Glutamatergic neuron (in vitro differentiated cells): ENCODE data around the gene PPP1R1B. TPM values are rescaled to one million over a fixed set of nuclear protein-coding genes. Genes with fewer than 3 reads are reported as not detected.
A peak's percentile ranks its signal among the peaks of the same experiment; 100 is the strongest.

Experiments
- DNase-seq: peaks from one replicate; pipeline ENCODE4 v3.0.0; 2022
- H3K27ac Mint-ChIP-seq: one replicate; pipeline ENCODE4 v1.8.0; 2020; ENCODE audit warnings: mild to moderate bottlenecking, mixed read lengths, inconsistent platforms; ENCODE audit not compliant: unreplicated experiment
- H3K27me3 Mint-ChIP-seq: one replicate; pipeline ENCODE4 v1.8.0; 2020; ENCODE audit warnings: mild to moderate bottlenecking, moderate library complexity, mixed read lengths, inconsistent platforms; ENCODE audit not compliant: unreplicated experiment
- H3K36me3 Mint-ChIP-seq: one replicate; pipeline ENCODE4 v1.8.0; 2020; ENCODE audit warnings: mild to moderate bottlenecking, mixed read lengths, inconsistent platforms; ENCODE audit not compliant: unreplicated experiment
- H3K4me1 Mint-ChIP-seq: one replicate; pipeline ENCODE4 v1.8.0; 2020; ENCODE audit warnings: mild to moderate bottlenecking, low read depth, mixed read lengths, inconsistent platforms; ENCODE audit not compliant: unreplicated experiment
- H3K4me3 Mint-ChIP-seq: one replicate; pipeline ENCODE4 v1.8.0; 2020; ENCODE audit warnings: mild to moderate bottlenecking, mixed read lengths, inconsistent platforms; ENCODE audit not compliant: unreplicated experiment
- H3K9me3 Mint-ChIP-seq: one replicate; pipeline ENCODE4 v1.8.0; 2020; ENCODE audit warnings: mild to moderate bottlenecking, moderate library complexity, mixed read lengths, inconsistent platforms; ENCODE audit not compliant: unreplicated experiment
- total RNA-seq: library from RNA; stranded (reverse); fragmentation: NEBNext Ultra II Directional; extraction: Animal tissue kit (Norgen Biotek cat#: 25700); gene quantifications from one replicate; pipeline ENCODE4 v1.2.1, GENCODE V29; 2021; ENCODE audit not compliant: unreplicated experiment
- TF ChIP-seq, protein P1 (sequence below): fragments of 200-600 bp; sonication (generic); IDR thresholded peaks from one replicate; pipeline ENCODE4 v1.5.0; 2021; ENCODE audit not compliant: partially characterized antibody, unreplicated experiment

PPP1R1B gene
- total RNA-seq, 1 donor from 2014 or later = not detected

DNA sequence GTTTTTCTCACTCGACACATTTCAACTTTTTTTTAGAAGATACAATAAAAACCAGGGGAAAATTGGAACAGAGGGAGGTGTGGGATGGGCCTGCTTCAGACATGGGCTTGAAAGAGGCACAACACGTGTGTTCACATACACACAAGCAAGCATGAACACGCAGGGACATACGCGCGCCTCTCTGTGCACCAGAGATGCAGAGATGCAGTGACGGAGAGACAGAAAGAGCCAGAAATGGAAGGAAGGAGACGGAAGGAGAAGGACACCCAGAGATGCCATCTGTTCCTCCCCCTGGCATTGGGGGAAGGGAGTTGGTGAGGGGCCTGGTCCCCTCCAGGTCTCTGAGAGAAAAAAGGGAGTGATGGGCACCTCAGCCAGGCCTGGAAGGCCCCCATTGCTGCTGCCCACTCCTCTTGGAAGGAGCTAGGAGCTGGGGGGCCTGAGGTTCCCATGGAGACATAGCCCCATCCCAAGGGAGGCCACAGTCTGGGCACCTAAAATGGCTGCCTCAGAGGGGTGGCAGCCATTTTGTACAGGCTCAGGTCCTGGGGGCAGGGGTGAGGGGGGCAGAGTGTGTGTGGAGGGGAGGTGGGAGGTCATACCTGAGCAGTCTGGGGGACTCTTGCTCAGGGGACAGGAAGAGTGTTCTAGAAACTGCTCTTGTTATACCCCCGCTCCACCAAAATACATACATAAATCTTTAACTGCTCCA, 15.2 kb upstream of the PPP1R1B start:
- H3K36me3 Mint-ChIP-seq = peaks cover 5% of the 10 kb centered on the region
- H3K9me3 Mint-ChIP-seq = peaks cover 2% of the 10 kb centered on the region
- no peak overlapping the region for H3K27ac Mint-ChIP-seq
- H3K4me1 Mint-ChIP-seq = peaks cover 15% of the 10 kb centered on the region
- H3K4me3 Mint-ChIP-seq = no peak overlapping the region
- no peak for DNase-seq
- TF ChIP-seq, protein P1, sequence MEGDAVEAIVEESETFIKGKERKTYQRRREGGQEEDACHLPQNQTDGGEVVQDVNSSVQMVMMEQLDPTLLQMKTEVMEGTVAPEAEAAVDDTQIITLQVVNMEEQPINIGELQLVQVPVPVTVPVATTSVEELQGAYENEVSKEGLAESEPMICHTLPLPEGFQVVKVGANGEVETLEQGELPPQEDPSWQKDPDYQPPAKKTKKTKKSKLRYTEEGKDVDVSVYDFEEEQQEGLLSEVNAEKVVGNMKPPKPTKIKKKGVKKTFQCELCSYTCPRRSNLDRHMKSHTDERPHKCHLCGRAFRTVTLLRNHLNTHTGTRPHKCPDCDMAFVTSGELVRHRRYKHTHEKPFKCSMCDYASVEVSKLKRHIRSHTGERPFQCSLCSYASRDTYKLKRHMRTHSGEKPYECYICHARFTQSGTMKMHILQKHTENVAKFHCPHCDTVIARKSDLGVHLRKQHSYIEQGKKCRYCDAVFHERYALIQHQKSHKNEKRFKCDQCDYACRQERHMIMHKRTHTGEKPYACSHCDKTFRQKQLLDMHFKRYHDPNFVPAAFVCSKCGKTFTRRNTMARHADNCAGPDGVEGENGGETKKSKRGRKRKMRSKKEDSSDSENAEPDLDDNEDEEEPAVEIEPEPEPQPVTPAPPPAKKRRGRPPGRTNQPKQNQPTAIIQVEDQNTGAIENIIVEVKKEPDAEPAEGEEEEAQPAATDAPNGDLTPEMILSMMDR = no peak
- H3K27me3 Mint-ChIP-seq = peaks cover 5% of the 10 kb centered on the region

DNA sequence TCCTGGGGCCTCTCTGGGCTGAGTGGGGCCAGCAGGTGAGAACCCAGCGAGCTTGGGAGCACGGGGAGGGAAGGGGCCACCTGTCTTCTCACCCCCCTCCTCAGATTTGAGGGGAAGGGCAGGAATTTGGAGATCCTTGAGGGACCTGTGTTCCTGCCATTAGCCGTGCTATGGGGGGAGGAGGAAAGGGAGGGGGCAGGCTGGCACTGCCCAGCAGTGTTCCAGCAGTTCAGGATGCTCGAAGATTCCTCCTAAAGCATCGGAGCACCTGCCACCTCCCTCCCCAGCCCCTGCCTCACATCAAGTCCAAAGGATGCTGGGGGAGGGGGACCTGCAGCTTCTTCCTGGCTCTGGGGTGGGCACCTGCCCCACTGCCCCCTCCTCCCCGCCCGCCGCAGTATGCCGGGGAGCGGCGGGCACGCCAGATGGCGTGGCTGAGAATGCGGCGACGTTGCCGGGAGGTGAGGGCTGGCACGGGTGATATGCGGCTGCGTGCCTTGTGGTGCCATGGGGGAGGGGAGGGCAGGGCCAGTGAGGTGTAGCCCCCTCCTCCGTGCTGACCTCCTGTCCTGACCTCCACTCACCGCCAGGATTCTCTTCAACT, 14.4 kb upstream of the PPP1R1B start:
- Mint-ChIP-seq H3K27me3 (peaks cover 5% of the 10 kb centered on the region), H3K4me3 (no peak overlapping the region), H3K27ac (no peak overlapping the region), H3K36me3 (peaks cover 5% of the 10 kb centered on the region), H3K9me3 (peaks cover 2% of the 10 kb centered on the region), H3K4me1 (peaks cover 15% of the 10 kb centered on the region)
- no peak for DNase-seq
- TF ChIP-seq, protein P1 = no peak

DNA sequence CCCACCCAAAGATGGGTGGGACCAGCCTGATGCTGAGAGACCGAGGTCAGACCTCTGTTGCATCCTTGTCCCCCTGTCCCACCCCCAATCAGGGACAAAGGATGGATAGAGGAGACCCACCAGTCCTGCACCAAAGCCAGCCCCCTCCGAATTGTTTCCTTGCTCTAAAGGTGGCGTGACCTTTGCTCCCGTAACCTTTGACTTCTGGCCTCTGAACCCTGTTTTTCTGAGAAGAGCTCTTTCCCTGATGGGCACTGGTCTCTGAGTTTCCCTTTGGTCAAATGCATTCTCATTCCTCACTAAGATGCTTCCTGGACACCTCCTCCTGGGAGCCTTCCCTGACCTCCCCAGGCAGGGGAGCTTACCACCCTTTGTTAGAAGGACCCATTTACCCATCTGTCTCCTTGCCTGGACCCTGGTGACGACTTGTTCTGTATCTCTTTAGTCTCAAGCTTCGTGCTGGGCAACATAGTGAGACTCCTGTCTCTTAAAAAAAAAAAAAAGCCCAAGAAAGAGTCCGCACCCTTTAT, 13.8 kb upstream of the PPP1R1B start:
- Mint-ChIP-seq H3K27me3 (peaks cover 5% of the 10 kb centered on the region), H3K27ac (no peak overlapping the region), H3K36me3 (peaks cover 5% of the 10 kb centered on the region), H3K4me3 (no peak overlapping the region), H3K4me1 (peaks cover 15% of the 10 kb centered on the region), H3K9me3 (peaks cover 2% of the 10 kb centered on the region)
- TF ChIP-seq, protein P1 = no peak
- no peak for DNase-seq

DNA sequence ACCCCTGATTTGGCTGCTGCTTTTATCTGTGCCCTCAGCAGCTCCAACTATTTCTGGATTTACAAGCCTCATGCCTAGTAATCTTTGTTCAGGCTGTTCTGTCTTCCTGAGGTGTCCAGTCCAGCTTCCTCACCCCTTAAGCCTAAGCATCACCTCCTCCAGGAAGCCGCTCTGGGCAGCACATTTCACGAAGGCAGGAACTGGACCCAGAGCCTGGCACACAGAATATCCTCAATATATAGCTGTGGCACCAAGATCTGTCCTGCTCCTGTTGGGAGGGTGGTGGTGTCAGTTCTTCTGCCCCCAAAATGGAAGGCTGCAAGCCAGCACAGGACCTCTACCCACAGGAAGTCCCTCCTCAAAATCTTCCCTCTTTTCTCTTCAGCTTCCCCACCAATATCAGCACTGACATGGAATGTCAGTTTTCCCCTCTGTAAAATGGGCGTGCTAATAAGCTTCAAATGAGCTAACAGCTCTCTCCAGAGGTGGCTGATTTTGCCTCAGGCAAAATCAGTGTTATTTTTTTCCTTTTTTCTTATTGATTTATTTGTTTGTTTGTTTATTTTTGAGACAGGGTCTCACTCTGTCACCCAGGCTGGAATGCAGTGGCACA, 12.1 kb upstream of the PPP1R1B start:
- no peak overlapping the region for H3K27ac Mint-ChIP-seq
- peaks cover 9% of the 10 kb centered on the region for H3K4me1 Mint-ChIP-seq
- no peak overlapping the region for H3K4me3 Mint-ChIP-seq
- no peak for DNase-seq
- H3K27me3 Mint-ChIP-seq = no peaks in the 10 kb centered on the region
- peaks cover 5% of the 10 kb centered on the region for H3K36me3 Mint-ChIP-seq
- no peaks in the 10 kb centered on the region for H3K9me3 Mint-ChIP-seq
- TF ChIP-seq, protein P1 = no peak

DNA sequence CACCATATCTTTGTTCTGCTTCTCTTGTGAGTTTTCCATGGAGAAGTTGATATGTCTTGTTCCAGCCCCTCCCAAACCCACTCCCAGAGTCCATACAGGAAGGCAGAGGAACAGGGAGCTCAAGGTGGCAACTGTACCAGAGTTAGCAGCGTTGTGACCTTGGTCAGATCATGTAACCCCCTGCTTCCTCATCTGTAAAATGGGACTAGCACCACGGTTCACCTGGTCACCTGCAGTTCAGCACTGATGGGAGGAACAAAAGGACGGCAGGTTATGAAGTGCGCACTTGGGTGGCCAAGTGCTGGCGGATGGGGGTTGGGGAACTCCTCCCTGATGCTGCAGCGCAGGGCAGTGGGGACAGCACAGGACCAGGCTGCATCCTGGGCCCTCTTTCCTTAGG, 11.3 kb upstream of the PPP1R1B start:
- DNase-seq = no peak
- H3K27ac Mint-ChIP-seq = no peak overlapping the region

More for the DNA sequence above, 11.3 kb upstream of the PPP1R1B start:
- H3K9me3 Mint-ChIP-seq = no peaks in the 10 kb centered on the region
- TF ChIP-seq, protein P1 = no peak
- H3K27me3 Mint-ChIP-seq = no peaks in the 10 kb centered on the region
- H3K36me3 Mint-ChIP-seq = peaks cover 5% of the 10 kb centered on the region
- H3K4me3 Mint-ChIP-seq = peak overlapping the region; percentile 11
- H3K4me1 Mint-ChIP-seq = peaks cover 9% of the 10 kb centered on the region
